HCT116 (cell line): ENCODE measurements around the gene SORL1-AS1.

Source experiments
- CTCF ChIP-seq, 3 experiments: fragments of 200-600 bp in 1 of 3; sonication (generic) in 1 of 3; IDR thresholded peaks in 2 of 3; conservative IDR thresholded peaks in 1 of 3; 2 replicates each; pipeline ENCODE4 v1.5.1; 2012 to 2017; ENCODE audit warnings: low read depth in 2 of 3, low read length in 2 of 3, antibody characterized with exemption in 1 of 3, borderline replicate concordance in 1 of 3, control low read depth in 1 of 3, mild to moderate bottlenecking in 1 of 3, mixed read lengths in 1 of 3, mixed run types in 1 of 3, moderate library complexity in 1 of 3; ENCODE audit not compliant: insufficient read depth in 1 of 3
- EZH2 ChIP-seq: fragments of 200-600 bp; sonication (generic); IDR thresholded peaks from 2 replicates; pipeline ENCODE4 v1.6.1; 2017; ENCODE audit warnings: antibody characterized with exemption, mixed run types
- POLR2A ChIP-seq: IDR thresholded peaks from 2 replicates; pipeline ENCODE4 v1.7.0; 2011; ENCODE audit warnings: borderline replicate concordance; ENCODE audit not compliant: insufficient read depth, insufficient read length; ENCODE audit errors: extremely low read depth
- YY1 ChIP-seq: IDR thresholded peaks from 2 replicates; pipeline ENCODE4 v1.6.1; 2011; ENCODE audit warnings: low read length, low read depth, moderate library complexity, mild to moderate bottlenecking; ENCODE audit not compliant: insufficient replicate concordance; ENCODE audit errors: extremely low read depth

GRCh38 chr11:121441521-121441920, 11.2 kb downstream of the SORL1-AS1 start:
- TF ChIP-seq POLR2A (no peak), CTCF (IDR thresholded peaks at IDR 0.05 in 2 of 3, conservative IDR thresholded peaks at IDR 0.05 in 1 of 3; ENCODE audit: borderline replicate concordance in 1 of 3, insufficient read depth in 1 of 3, low read depth in 2 of 3, low read length in 2 of 3) (no peak), EZH2 (no peak), YY1 (no peak)
